Measurements from ENCODE around the gene TMPRSS7.

GRCh38 chr3:112059497-112059896, 25.0 kb downstream of the TMPRSS7 start:
- TF ChIP-seq CTCF (IDR thresholded peaks at IDR 0.05; ENCODE audit: insufficient read depth, low read length, poor library complexity, severe bottlenecking) (no peak), EZH2phosphoT487 (conservative IDR thresholded peaks at IDR 0.05; ENCODE audit: low read length) (no peak)

All from SU-DHL-6 (cell line).